Heart right ventricle (tissue), 16 donors: ENCODE results near the gene BBS7. TPM values are rescaled to one million over a fixed set of nuclear protein-coding genes. Genes with fewer than 3 reads are reported as not detected.

Experiments used
- ATAC-seq, 8 donors: fragments of 200-7000 bp; cut with Tn5 transposase; one replicate each; pipeline ENCODE4 v1.9.1; 2020; ENCODE audit warnings: mild to moderate bottlenecking in 8 of 8, moderate library complexity in 8 of 8, moderate number of reproducible peaks in 1 of 8
- DNase-seq, 2 donors: peaks; one replicate each; pipeline ENCODE4 v3.0.0-alpha.2; 2020
- H3K27ac ChIP-seq, 10 donors: fragments of 200-600 bp; sonication (generic) in 2 of 10; one replicate each; pipeline versions ENCODE4 v1.5.0 to v1.8.0; 2020 to 2022; ENCODE audit warnings: mild to moderate bottlenecking in 3 of 10
- H3K27me3 ChIP-seq, 7 donors: fragments of 200-600 bp; one replicate each; pipeline ENCODE4 v1.8.0; 2021 to 2022; ENCODE audit warnings: mild to moderate bottlenecking in 2 of 7
- H3K36me3 ChIP-seq, 9 donors: fragments of 200-600 bp; sonication (generic) in 1 of 9; one replicate each; pipeline versions ENCODE4 v1.5.0 to v1.8.0; 2020 to 2022; ENCODE audit warnings: mild to moderate bottlenecking in 2 of 9
- H3K4me1 ChIP-seq, 9 donors: fragments of 200-600 bp; sonication (generic) in 1 of 9; one replicate each; pipeline versions ENCODE4 v1.5.0 to v1.8.0; 2020 to 2022; ENCODE audit warnings: mild to moderate bottlenecking in 4 of 9
- H3K4me3 ChIP-seq, 10 donors: fragments of 200-600 bp; sonication (generic) in 2 of 10; one replicate each; pipeline versions ENCODE4 v1.5.0 to v1.8.0; 2020 to 2022; ENCODE audit warnings: mild to moderate bottlenecking in 7 of 10, moderate library complexity in 2 of 10
- H3K9me3 ChIP-seq, 11 donors: fragments of 200-600 bp in 10 of 11; sonication (generic) in 2 of 11; one replicate each; pipeline versions ENCODE4 v1.5.0 to v1.8.0; 2013 to 2022; ENCODE audit warnings: mild to moderate bottlenecking in 2 of 11, control low read depth in 1 of 11, moderate library complexity in 1 of 11
- CTCF ChIP-seq, 9 donors: fragments of 200-600 bp; sonication (generic) in 2 of 9; IDR thresholded peaks; one replicate each; pipeline versions ENCODE4 v1.5.0 to v1.8.0; 2021 to 2022; ENCODE audit warnings: antibody characterized with exemption in 9 of 9, mild to moderate bottlenecking in 5 of 9, moderate library complexity in 1 of 9
- WGBS, 2 donors: extraction: QIAGEN DNeasy Blood & Tissue Kit; methylation state at CpG; one replicate each; pipeline ENCODE4 v1.1.7; 2013; ENCODE audit warnings: inconsistent platforms in 1 of 2; 5-methylcytosine and 5-hydroxymethylcytosine counted together
- intact Hi-C, 10 donors: fragments of 100-400 bp; cut with DNase I; formaldehyde crosslinking; loops; one replicate each; pipeline versions ENCODE4 v1.11.1 to v1.14.2; 2022
- polyA plus RNA-seq, 2 donors: library from polyadenylated mRNA; stranded (reverse); fragments of 200-250 nt; gene quantifications; one replicate each; pipeline ENCODE4 v1.2.3, GENCODE V29; 2013
- total RNA-seq, 10 donors: library from RNA; stranded (reverse); fragmentation: NEBNext Ultra II Directional in 3 of 10; extraction: Animal tissue kit (Norgen Biotek cat#: 25700) in 3 of 10; gene quantifications; one replicate each; pipeline versions ENCODE4 v1.2.1 to v1.2.4, GENCODE V29; 2021 to 2023
- donor health status: Arrhythmogenic right ventricular cardiomyopathy.
- donor health status: ischemic (EF 13 %, LVEDD 7.1; RV severe dilation, severe dysfunction).
- donor health status: healthy with polysubstance abuse.
- donor health status: DM: no; HTN: yes; CAD: no.
- donor health status: DM: no; HTN: no; CAD: no.
- donor health status: ischemic (EF 25% LVEDD 6.9; RV normal size, moderate dysfunction).
- donor health status: ischemic (EF 25% LVEDD 5.7; RV mildly dilated, moderate dysfunction).
- donor health status: healthy.
- donor health status: DM: yes; HTN: yes; CAD: no.
- donor health status: Ischemic cardiomyopathy.
- donor health status: ischemic (EF 35%, LVEDD 5.7; RV mildly dilated, moderate dysfunction).
- donor health status: nonischemic (EF 11% LVEDD 7.7; RV severe dilation, severe dysfunction).
- donor health status: DM: yes; HTN: yes; CAD: no.
- donor health status: PGD.
- donor health status: ischemic (EF 29% LVEDD 5.4; RV normal size, mild dysfunction).
- donor health status: nonischemic (EF 23%, LVEDD 6.1; RV moderate dilation, normal function).

BBS7 gene
- total and polyA plus RNA-seq, 12 donors = 2.6 to 8.5 (median 5.3) TPM

- H3K27ac ChIP-seq = no peak overlapping the region
- intact Hi-C loops = loop anchor here in 1 of 10 donors (5.0 kb wide), 1 partner anchor 38 kb away; no protein-coding TSS in a partner anchor
- 88 to 98% methylated on average over 5 of the region's 5 CpGs for WGBS, 2 donors
- no peaks in the 10 kb centered on the region for H3K9me3 ChIP-seq
- H3K36me3 ChIP-seq = peaks cover 0 to 82% (median 13%) of the 10 kb centered on the region in 9 donors
- ATAC-seq = no peak
- peaks cover 0 to 5% (median 0%) of the 10 kb centered on the region in 9 donors for H3K4me1 ChIP-seq
- no peak for DNase-seq
- H3K27me3 ChIP-seq = no peaks in the 10 kb centered on the region
- no peak for TF ChIP-seq CTCF (IDR thresholded peaks at IDR 0.05)
- no peak overlapping the region for H3K4me3 ChIP-seq
These were observed 40.8 kb downstream of the BBS7 start for GRCh38 chr4:121829511-121829910.

- intact Hi-C loops = loop anchor here in 1 of 10 donors (5.0 kb wide), 1 partner anchor 39 kb away; no protein-coding TSS in a partner anchor
- TF ChIP-seq CTCF (IDR thresholded peaks at IDR 0.05) = no peak
- no peak overlapping the region for H3K4me3 ChIP-seq
- peaks cover 0 to 16% (median 7%) of the 10 kb centered on the region in 9 donors for H3K4me1 ChIP-seq
- WGBS, 2 donors = 94 to 100% methylated on average over 1 of the region's 1 CpG
- no peak overlapping the region for H3K27ac ChIP-seq
- ATAC-seq (no peak), DNase-seq (no peak)
- no peaks in the 10 kb centered on the region for H3K27me3 ChIP-seq
- peaks cover 0 to 66% (median 13%) of the 10 kb centered on the region in 9 donors for H3K36me3 ChIP-seq
- no peaks in the 10 kb centered on the region for H3K9me3 ChIP-seq
These were observed 42.4 kb downstream of the BBS7 start for GRCh38 chr4:121827853-121828252.

GRCh38 chr4:121824950-121825349 lies 45.3 kb downstream of the BBS7 start:
- ATAC-seq (no peak), DNase-seq (no peak)
- Histone ChIP-seq H3K27ac (no peak overlapping the region), H3K36me3 (peaks cover 0 to 45% (median 9%) of the 10 kb centered on the region in 9 donors), H3K4me3 (no peak overlapping the region), H3K9me3 (no peaks in the 10 kb centered on the region), H3K4me1 (peaks cover 0 to 26% (median 10%) of the 10 kb centered on the region in 9 donors), H3K27me3 (no peaks in the 10 kb centered on the region)
- WGBS, 2 donors = 34 to 39% methylated on average over 2 of the region's 2 CpGs
- intact Hi-C loops = loop anchor here in 1 of 10 donors (5.0 kb wide), 1 partner anchor 42 kb away; no protein-coding TSS in a partner anchor
- no peak for TF ChIP-seq CTCF (IDR thresholded peaks at IDR 0.05)

GRCh38 chr4:121824171-121824527 lies 46.1 kb downstream of the BBS7 start:
- intact Hi-C loops = no loop called here
- peak overlapping the region; percentile 39 to 81 (median 62) for H3K4me3 ChIP-seq
- no peak for DNase-seq
- WGBS, 2 donors = 6 to 7% methylated on average over 8 of the region's 8 CpGs
- peaks cover 0 to 30% (median 10%) of the 10 kb centered on the region in 9 donors for H3K4me1 ChIP-seq
- no peaks in the 10 kb centered on the region for H3K27me3 ChIP-seq
- H3K36me3 ChIP-seq = peaks cover 0 to 44% (median 8%) of the 10 kb centered on the region in 9 donors
- no peak for TF ChIP-seq CTCF (IDR thresholded peaks at IDR 0.05)
- H3K9me3 ChIP-seq = no peaks in the 10 kb centered on the region
- H3K27ac ChIP-seq = peak overlapping the region in 9 of 10 donors; percentile 52 to 89 (median 73)
- peak in 1 of 8 donors; percentile 21 for ATAC-seq
